ENCODE measurements around the gene CDCP2.

- TF ChIP-seq, protein P1, sequence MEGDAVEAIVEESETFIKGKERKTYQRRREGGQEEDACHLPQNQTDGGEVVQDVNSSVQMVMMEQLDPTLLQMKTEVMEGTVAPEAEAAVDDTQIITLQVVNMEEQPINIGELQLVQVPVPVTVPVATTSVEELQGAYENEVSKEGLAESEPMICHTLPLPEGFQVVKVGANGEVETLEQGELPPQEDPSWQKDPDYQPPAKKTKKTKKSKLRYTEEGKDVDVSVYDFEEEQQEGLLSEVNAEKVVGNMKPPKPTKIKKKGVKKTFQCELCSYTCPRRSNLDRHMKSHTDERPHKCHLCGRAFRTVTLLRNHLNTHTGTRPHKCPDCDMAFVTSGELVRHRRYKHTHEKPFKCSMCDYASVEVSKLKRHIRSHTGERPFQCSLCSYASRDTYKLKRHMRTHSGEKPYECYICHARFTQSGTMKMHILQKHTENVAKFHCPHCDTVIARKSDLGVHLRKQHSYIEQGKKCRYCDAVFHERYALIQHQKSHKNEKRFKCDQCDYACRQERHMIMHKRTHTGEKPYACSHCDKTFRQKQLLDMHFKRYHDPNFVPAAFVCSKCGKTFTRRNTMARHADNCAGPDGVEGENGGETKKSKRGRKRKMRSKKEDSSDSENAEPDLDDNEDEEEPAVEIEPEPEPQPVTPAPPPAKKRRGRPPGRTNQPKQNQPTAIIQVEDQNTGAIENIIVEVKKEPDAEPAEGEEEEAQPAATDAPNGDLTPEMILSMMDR (IDR thresholded peaks at IDR 0.05; ENCODE audit: low read depth, low read length, poor library complexity, severe bottlenecking) = no peak
- no peak for TF ChIP-seq EZH2phosphoT487 (IDR thresholded peaks at IDR 0.05; ENCODE audit: borderline replicate concordance, low read length)
Measured at GRCh38 chr1:54149734-54150133, 3.1 kb downstream of the CDCP2 start.
